GM18870 (cell line): Measurements from ENCODE around the gene SLC18A2.
"Not testable (repeated sequence)": the region's sequence is repeated elsewhere in the genome, so short reads cannot be mapped to it uniquely, and the experiment has no call there.

Experiments
- ATAC-seq: cut with Tn5 transposase; IDR thresholded peaks from one replicate; pipeline ENCODE4 v1.9.1; 2021; ENCODE audit warnings: moderate library complexity; ENCODE audit not compliant: unreplicated experiment

Gene SLC18A2

GRCh38 chr10:117262291-117262902 is 21.5 kb downstream of the SLC18A2 start:
- no peak for ATAC-seq

GRCh38 chr10:117262903-117263293 is 22.0 kb downstream of the SLC18A2 start:
- no peak for ATAC-seq

GRCh38 chr10:117264782-117265181 is 23.9 kb downstream of the SLC18A2 start:
- no peak for ATAC-seq

- no peak for ATAC-seq
These were observed 25.5 kb downstream of the SLC18A2 start for GRCh38 chr10:117266400-117266799.

GRCh38 chr10:117266812-117267211 is 25.9 kb downstream of the SLC18A2 start:
- no peak for ATAC-seq

- ATAC-seq = no peak
These were observed 27.3 kb downstream of the SLC18A2 start for GRCh38 chr10:117268258-117268657.

GRCh38 chr10:117268907-117269306 is 28.0 kb downstream of the SLC18A2 start:
- ATAC-seq = no peak

GRCh38 chr10:117271427-117271826 is 30.5 kb downstream of the SLC18A2 start:
- ATAC-seq = no peak

- no peak for ATAC-seq
These were observed 31.5 kb downstream of the SLC18A2 start for GRCh38 chr10:117272195-117273076.

- no peak for ATAC-seq
These were observed 33.1 kb downstream of the SLC18A2 start for GRCh38 chr10:117273980-117274379.

GRCh38 chr10:117274509-117274908 is 33.6 kb downstream of the SLC18A2 start:
- no peak for ATAC-seq

- no peak for ATAC-seq
These were observed 34.2 kb downstream of the SLC18A2 start for GRCh38 chr10:117275121-117275520.

- ATAC-seq = no peak
These were observed 36.8 kb downstream of the SLC18A2 start for GRCh38 chr10:117277675-117278074.

GRCh38 chr10:117284716-117285494 is 44.0 kb downstream of the SLC18A2 start:
- ATAC-seq = no peak

GRCh38 chr10:117290872-117291271 is 50.0 kb downstream of the SLC18A2 start:
- ATAC-seq = not testable (repeated sequence)

GRCh38 chr10:117294039-117294645 is 53.2 kb downstream of the SLC18A2 start:
- ATAC-seq = no peak

- ATAC-seq = no peak
These were observed 53.8 kb downstream of the SLC18A2 start for GRCh38 chr10:117294735-117295134.

GRCh38 chr10:117298219-117298618 is 57.3 kb downstream of the SLC18A2 start:
- no peak for ATAC-seq

GRCh38 chr10:117299435-117299834 is 58.5 kb downstream of the SLC18A2 start:
- no peak for ATAC-seq

GRCh38 chr10:117300671-117301070 is 59.8 kb downstream of the SLC18A2 start:
- no peak for ATAC-seq

- ATAC-seq = not testable (repeated sequence)
These were observed 62.5 kb downstream of the SLC18A2 start for GRCh38 chr10:117303451-117303850.
